LNCAP (cell line): Measurements from ENCODE around the gene DENND2D.

ENCODE experiments used
- CTCF ChIP-seq: fragments of 450-650 bp; IDR thresholded peaks from 2 replicates; pipeline ENCODE4 v1.5.1; 2017; ENCODE audit warnings: mild to moderate bottlenecking

Gene DENND2D

DNA sequence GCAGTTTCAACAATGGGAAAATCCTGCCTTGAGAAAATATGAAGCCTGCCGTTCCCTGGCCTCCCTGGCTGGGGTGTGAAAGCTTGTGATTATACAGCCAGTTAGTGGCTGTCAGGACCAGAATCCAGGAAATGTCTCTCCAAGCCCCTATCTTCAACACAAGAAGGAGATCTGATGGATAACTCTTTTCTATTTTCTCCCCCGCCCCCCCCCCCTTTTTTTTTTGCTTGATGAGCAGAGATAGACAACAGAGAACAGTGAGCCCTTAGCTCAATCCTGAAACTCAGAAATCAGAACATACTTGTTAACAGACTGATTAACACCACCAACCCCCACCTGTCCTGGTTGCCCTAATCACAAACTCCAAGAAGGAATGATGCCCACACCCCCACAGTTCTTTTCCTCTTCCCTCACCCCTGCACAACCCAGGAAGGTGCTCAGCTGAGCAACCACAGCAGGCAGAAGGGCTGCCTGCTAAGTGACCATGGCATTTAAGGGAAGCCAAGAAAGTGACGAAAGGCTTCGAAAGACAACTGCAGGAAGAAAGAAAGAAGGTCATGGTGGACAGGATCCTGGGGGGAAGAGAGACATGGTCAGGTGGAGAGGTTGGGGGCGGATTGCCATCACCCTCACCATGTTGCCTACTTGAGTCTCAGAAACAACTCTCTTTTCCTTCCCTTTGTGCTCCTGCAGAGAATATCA lies 12.3 kb upstream of the DENND2D start:
- TF ChIP-seq CTCF = no peak

GRCh38 chr1:111211921-111212320 lies 11.5 kb upstream of the DENND2D start:
- no peak for TF ChIP-seq CTCF

GRCh38 chr1:111209622-111210021 lies 9.2 kb upstream of the DENND2D start:
- no peak for TF ChIP-seq CTCF

- no peak for TF ChIP-seq CTCF
Observed at GRCh38 chr1:111208921-111209320, 8.5 kb upstream of the DENND2D start.

DNA sequence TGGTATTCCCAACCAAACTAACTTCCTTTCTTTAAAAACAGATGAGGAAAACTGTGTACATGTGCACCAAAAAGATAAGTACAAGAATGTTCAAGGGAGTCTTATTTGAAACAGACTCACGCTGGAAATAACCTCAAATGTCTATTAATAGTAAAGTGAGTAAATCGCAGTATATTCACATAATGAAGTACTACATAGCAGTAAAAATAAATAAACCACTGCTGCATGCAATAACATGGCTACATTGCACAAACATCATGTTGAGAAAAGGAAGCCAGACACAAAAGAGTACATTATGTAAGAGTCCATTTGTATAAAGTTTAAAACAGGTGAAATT lies 5.2 kb upstream of the DENND2D start:
- no peak for TF ChIP-seq CTCF

DNA sequence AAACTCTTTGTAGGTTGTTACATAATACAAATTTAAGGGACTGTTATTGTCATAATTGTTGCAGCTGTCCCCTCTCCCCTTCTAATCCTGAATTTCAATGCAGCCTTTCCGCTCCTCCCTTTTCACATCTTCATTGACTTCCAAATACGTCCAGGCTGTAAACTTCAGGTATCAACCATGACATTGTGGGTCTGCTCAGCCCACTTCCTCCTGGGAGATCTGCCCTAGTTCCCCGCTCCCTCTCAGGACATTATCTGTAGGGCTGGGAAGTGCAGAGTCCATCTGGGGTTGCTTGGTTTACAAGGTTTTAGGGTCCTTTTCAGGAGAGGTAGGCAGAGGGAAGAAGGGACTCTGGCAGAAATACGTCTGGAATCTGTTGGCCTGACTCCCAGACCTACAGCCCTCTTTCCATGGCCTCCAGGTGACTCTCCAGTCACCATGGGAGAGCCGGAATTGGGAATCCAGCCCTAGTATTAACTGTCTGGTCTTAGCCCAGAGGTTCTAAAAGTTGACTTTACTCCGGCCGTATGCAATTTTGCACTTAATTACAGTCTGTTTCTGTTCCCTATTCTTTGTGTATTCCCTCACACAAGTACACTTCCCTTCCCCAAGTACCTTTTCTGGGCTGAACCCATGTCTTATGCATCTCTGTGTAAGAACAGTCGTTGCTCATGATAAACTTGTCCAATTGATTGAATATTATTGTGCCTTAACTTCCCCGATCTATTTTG lies 4.7 kb upstream of the DENND2D start:
- no peak for TF ChIP-seq CTCF

DNA sequence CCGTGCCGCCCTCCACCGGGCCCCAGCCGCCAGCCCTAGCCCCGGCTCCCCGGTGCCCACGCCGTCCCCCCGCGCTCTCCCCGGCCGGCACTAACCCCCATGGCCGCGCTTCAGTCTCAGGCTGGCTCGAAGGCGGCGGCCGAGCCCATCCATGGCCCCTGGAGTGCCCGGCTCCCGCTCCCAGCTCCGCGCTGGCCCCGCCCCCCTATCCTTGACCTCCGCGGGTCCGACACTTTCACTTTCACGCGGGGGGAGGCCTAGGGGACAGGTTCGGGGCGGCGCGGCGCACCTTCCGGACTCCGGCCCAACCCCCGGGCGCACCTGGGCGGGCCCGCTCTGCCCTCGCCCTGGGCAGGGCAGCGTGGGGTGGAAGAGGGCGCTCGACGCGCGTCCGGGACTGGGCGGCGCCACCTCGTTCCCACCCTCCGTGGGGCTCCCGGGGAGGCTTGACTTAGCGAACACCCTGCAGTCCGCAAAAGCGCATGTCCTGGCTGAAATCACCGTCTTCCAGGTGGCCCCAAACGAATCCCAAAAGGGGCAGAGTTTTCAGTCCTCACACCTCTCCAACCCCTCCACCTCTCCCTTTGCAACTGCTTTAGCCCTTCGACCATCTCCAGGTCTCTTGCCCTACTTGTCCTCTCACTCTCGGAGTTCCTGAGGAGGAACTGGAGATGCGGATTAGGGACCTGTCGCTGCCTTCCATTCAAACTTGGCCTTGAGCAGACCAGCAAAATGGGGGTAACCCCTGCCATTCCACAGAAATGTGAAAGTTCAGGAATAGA lies 3.9 kb upstream of the DENND2D start:
- no peak for TF ChIP-seq CTCF
